ENCODE measurements around the gene FEM1B. TPM values are rescaled to one million over a fixed set of nuclear protein-coding genes. Genes with fewer than 3 reads are reported as not detected.

The FEM1B gene
- total RNA-seq, 1 donor from 2014 or later = 73.8 TPM

DNA sequence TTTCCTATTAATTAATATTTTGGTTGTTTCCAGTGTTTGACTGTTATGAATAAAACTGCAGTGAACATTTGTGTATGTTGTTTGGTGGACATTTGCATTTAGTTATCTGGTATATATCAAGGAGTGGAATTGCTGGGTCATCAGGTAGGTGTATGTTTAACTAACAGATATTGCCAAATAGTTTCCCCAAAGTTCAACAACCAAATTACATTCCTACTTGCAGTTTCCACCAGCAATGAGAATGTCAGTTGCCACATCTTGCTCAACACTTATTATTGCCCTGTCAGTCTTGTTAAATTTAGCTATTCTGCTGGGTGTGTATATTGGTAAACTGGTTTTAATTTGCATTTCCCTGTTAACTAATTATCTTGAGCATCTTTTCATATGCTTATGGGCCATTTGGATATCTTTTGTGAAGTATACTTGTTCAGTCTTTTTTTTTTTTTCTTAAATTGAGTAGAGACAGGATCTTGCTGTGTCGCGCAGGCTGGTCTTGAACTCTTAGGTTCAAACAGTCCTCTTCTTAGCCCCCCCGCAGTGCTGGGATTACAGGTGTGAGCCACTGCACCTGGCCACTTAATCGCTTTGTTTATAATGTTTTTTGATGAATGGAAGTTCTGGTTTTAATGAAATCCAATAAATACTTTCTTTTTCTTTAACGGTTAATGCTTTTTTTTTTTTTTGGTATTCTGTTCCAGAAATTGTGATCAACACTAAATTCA, 7.9 kb downstream of the FEM1B start:
- DNase-seq = no peak

DNA sequence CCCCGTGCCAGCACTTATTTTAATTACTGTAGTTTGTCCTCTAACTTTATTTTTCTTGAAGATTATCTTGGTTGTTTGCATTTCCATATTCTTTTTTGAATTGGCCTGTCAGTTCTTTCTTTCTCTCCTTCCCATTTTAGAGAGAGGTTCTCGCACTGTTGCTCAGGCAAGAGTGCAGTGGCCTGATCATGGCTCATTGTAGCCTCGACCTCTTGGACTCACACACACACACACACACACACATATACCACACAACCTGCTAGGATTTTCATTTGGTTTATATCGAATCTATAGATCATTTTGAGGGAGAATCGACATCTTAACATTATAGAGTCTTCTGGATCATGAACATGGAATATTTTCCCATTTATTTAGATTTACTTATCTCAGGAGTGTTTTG, 8.7 kb downstream of the FEM1B start:
- DNase-seq = no peak

DNA sequence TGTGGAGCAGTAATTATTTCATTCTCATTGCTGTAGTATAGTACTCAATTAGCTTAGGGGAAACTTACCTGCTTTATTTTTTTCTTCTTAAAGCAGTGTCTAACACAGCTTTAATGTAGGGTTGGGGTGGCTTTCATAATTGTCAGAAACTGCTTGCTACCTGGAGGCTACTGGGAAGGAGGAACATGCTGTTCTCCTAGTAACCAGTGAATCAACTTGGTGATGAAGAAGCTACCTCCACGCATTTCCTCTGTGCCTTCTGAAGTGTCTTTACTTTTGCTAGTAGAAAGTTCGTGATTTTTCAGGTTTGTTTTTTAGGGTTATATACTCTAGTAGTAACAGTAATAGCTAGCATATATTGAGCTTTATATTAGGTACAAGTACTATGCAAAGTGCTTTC, 11.5 kb downstream of the FEM1B start:
- DNase-seq = no peak

DNA sequence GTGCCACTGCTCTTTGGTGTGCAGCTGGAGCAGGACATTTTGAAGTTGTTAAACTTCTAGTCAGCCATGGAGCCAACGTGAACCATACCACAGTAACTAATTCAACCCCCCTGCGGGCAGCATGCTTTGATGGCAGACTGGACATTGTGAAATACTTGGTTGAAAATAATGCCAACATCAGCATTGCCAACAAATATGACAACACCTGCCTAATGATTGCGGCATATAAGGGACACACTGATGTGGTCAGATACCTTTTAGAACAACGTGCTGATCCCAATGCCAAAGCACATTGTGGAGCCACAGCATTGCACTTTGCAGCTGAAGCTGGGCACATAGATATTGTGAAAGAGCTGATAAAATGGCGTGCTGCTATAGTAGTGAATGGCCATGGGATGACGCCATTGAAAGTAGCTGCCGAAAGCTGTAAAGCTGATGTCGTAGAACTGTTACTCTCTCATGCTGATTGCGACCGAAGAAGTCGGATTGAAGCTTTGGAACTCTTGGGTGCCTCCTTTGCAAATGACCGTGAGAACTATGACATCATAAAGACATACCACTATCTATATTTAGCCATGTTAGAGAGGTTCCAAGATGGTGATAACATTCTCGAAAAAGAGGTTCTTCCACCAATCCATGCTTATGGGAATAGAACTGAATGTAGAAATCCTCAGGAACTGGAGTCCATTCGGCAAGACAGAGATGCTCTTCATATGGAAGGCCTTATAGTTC, 12.2 kb downstream of the FEM1B start:
- DNase-seq = no peak

DNA sequence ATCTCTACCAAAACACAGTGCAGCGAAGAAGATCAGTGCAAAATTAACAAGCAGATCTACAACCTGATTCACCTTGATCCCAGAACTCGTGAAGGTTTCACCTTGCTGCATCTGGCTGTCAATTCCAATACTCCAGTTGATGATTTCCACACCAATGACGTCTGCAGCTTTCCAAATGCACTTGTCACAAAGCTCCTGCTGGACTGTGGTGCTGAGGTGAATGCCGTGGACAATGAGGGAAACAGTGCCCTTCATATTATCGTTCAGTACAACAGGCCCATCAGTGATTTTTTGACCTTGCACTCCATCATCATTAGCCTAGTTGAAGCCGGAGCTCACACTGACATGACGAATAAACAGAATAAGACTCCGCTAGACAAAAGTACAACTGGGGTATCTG, 13.2 kb downstream of the FEM1B start:
- no peak for DNase-seq

DNA sequence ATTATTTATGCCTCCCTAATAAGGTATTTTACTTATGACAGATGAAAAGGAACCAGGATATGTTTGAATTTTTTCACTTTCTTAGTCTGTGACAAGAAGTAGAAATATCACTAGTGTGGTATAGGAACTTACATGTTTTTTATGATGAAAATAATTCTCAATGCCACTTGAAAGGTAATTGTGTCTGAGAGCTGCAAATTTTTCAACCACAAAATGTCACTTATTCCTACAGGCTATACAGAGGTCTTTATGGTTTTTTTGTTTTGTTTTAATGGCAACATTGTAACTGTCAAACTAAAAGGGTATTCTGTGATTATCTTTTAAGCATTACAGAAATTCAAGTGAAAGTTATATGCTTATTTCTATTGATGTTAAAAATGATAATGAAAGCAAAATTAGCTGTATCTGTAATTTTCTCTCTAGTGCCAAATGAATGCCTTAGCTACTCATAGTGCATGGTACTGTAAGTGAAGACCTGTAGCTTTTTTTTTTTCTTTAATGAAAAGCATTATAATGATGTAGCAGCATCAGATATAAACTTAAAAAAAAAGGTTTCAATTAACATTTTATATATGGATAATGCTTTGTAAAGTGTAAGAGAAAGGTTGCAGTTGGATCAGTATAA, 14.7 kb downstream of the FEM1B start:
- no peak for DNase-seq

DNA sequence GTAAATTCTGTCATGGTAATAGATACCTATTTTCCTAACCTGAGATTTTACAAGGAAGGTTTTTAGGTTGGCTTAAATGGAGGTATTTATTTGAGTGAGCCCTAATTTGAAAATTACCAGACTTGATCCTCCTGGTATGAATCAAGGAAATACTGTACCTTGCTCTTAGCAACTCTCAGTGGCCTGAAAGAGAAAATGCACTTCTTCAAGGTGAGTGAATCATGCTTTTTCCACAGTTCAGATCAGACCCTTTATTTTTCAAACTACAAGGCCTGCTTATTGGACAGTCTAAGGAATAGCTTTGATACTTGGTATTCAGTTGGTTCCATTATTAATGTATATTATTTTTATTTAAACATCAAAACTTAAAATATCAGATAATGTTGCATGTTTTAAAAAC, 15.4 kb downstream of the FEM1B start:
- no peak for DNase-seq

DNA sequence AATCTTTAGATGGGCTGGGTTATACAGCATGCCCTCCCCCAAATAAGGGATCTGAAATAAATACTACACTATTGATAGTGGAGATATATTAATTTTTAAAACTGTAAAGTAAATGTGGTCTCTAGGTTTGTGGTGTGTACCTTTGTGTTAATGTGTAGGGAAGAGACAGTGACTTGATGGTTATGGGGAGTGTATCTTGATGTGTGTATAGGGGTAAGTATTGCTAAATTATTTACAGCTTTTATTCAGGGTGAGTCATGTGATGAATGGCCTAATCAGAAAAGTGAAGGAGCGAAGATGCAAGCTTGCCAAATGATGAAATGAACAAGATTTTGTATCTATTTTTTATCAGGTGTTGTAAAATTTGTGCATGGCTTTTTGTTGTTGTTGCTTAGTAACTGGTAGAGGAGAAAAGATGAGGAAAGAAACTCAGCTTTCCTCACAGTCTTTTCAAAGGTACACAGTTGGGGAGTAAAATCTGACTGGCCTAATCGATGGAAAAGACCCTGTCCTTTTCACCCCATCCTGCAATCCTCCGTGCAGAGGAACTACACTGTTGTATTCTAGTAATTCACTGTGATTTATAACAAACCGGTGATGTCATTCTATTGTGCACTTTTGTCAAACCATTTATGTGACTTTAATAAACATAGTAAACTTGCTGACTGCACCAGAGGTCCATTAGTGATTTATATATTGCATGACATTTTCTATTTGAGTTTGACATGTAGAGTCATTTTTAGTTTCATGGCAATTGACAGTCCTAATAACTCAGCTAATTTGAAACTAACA, 17.7 kb downstream of the FEM1B start:
- no peak for DNase-seq

DNA sequence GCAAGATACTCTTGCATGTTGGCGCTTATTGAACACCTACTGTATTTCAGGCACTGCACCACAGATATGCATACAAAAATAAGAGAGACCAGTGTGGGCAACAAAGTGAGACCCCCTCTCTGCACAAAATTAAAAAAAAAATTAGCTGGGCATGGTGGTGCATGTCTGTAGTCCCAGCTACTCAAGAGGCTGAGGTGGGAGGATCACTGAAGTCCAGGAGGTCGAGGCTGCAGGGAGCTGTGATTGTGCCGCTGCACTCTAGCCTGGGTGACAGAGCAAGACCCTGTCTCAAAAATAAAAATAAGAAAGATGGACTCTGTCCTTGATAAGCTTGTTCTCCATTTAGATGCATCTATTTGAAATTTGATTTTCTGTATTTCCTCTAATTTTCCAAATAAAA, 20.8 kb downstream of the FEM1B start:
- no peak for DNase-seq

DNA sequence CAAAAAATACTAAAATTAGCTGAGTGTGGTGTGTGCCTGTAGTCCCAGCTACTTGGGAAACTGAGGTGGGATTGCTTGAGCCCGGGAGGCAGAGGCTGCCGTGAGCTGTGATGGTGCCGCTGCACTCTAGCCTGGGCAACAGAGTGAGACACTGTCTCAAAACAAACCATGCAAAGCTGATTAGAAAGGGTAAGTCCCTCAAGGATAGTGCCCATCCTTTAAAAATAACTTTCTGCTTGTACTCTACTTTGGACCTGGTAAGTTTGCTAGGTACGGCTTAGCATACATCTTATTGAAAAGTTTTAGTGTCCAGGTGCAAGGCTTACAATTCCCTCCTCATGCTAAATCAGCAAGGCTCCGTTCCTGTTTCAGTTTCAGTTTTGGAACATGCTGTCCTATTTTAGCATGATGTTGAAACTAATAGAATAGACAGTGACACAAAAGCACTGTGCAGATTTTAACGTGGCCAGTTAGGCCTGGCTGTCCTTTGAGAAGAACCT, 21.4 kb downstream of the FEM1B start:
- DNase-seq = no peak

DNA sequence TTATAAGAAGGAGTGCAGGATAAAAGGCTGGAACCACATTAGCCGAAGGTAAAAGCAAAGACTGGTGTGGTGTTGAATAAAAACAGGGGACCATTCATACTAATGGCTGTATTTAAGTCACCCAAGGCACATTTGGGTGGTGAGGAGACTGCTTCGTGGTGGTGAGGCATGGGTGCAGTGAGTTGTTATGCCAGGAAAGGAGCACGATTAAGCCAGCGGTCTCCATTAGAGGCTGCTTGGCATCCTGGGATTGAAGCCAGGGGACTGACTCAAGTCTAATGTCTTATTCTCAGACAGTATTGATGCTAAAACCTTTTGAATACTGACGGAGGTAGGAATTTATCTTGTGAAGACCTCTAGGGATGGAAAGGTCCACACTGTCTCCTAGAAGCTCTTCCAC, 21.9 kb downstream of the FEM1B start:
- no peak for DNase-seq

DNA sequence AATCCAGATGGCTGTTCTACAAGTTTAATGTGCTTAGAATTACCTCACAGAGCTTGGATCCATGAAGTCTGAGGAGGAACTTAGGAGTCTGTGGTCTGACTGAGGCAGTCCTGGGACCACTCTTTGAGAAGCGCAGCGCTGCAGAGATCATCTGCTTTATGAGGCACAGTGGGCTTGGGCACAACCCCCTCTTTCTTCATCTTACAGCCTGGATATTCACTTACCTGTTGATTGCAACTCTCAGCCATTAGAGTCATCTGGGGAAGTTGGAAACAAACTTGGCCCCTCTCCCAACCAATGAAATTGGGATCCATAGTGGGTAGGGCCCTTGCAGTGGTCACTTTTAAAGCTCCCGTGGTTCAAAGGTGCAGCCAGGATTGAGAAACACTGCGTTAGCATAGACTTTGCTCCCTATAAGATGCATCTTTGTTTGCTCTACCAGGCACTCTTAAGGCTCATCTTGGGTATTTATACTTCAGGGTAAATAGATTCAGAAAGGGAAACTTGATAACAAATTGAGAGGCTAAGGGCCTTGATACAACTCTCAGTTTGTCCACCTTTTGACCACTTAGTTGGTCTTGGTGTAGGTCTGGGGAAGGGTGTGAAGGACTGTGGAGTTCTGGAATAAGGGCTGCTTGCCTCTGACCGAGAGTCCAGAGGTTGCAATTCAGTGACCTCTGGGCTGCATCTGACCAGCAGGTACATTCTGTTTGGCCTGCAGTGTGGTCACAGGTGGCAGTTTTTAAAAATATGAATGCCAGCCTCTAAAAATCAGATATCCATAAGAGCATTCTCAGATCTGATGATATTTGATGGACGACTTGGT, 22.8 kb downstream of the FEM1B start:
- DNase-seq = no peak

DNA sequence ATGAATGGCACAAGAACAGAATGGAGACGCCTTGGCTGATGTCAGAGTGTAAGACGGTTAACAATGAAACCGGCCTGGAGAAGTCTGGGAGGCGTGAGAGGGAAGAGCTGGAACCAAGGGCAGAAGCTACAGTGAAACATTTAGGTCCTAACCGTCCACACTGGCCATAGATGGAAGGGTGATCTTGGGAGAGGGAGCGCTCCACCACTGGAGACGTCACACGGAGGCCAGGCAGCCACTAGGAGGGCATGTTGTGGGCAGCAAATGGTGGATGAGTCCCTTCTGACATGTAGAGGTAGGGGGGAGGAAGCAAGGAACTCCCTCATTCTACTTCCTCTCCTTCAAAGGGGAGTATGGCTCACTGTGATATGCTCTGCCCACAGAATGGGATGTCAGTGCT, 23.8 kb downstream of the FEM1B start:
- no peak for DNase-seq

DNA sequence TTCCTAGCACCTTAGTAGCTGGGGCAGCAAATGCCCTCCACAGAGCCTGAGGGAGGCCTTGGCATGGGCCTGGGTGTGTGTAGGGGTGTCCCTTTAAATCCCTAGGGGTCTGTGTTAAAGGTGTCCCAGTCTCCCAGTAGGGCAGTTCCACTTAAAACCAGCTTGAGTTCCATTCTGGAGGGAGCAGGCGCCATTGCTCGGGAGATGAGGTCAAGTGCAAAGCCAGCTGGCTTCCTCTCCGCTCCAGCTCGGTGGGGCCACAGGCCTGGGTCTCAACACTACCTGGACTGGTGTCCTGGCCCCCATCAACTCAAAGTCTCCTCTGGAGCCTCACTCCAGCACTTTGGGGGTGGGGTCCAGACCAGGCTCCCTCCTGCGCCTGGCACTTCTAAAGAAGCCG, 25.2 kb downstream of the FEM1B start:
- no peak for DNase-seq

DNA sequence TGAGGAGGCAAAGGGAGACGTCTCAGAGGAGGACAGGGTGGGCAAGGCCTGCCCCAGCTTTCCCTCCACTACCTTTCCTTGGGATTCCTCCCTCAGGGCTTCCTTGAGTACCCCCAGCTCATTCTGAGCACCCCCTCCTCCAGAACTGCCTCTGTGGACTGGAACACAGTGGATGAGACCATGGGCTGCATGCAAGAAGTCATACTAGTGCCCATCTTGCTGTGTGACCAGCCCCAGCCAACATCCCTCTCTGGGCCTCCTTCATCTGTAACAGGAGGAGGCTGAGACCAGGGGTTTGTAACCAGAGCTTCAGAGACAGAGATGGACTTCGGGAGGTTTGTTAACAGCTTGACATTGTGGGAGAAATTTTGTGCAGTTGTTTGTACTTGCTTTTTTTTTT, 25.6 kb downstream of the FEM1B start:
- no peak for DNase-seq

DNA sequence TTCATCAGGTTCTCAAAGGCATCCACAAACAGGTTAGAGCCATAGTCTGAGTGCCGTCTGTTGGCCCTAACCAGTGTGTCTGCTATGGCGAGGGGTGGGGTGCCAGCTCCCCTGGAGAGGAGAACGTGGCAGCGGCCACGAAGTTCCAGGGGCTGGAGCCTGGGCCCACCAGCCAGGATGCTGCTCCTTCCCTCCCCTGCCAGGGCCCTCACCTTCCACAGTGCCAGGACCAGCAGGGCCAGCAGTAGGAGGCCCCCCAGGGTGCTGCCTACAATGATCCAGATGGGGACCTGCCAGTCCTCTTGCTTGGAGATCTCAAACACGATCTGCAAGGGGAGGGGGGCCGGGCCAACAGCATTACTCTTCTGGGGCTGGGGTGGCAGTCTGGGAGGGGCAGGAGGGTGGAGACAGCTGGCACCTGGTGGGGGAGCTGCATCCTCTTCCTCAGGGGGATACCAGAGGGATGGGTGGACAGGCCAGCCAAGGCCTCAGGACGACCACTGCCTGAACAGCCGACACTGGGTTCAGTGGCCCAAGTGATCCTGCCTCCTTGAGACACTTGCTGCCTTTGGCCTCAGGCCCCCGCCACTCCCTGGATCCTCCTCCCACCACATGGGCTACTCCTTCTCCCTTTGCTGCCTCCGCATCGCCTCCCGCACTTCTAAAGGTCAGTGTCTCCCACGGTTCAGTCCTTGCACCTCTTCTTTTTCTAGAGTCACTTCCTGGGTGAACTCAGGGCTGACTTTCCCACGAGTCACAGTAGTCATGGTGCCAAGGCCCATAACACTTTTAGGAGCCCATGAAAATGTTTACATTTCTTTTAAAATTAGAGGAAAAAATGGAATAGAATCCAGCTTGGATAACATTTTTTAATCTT, 26.3 kb downstream of the FEM1B start:
- no peak for DNase-seq

DNA sequence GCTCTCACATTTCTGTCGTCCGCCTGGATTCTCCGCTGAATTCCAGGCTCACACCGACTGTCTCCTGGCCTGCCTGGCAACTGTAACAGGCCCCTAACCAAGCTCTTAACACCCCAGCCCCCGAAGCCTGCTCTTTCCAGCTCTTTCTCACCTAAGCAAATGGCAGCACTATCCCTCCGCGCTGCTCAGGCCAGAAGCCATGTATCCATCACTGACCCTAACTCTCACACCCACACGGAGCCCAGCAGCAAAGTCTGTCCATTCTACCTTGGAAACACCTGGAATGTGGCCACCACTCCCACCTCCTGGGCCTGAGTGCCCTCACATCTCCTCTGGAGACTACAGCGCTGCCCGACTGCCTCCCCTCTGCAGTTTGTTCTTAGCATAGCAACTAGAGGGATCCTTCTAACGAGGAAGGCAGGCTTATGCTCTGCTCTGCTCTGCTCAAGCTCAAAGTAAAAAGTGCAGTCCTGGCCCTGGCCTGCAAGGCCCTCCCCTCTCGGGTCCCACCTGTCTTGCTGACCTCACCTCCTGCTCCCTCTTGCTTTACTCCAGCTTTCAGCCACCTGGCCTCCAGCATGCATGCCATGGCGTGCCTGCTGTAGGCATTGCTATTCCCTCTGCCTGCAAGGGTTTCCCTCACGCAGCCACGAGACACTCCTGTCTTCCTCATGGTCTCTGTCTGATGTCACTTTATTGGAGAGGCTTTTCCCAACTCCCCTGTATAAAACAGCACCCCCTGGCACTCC, 27.2 kb downstream of the FEM1B start:
- no peak for DNase-seq

DNA sequence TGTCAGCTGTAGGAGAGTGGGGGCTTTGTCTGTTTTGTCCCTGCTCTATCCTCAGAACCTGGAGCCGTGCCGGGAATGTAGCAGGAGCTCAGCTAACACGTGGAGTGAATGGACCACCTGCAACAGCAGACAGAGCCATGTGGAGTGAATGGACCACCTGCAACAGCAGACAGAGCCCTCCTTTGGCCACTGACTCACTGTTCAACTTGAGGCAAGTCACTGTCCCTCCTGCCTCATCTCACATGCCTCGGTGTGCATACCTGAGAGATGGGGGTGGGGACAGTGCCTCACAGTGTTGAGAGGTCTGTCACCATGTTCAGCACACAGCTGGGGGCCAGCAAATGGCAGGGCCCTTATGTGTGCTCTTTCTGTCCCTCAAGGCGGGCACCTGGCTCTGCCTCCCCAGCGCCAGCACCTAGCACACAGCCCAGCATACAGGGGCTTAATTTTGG, 27.9 kb downstream of the FEM1B start:
- DNase-seq = no peak

DNA sequence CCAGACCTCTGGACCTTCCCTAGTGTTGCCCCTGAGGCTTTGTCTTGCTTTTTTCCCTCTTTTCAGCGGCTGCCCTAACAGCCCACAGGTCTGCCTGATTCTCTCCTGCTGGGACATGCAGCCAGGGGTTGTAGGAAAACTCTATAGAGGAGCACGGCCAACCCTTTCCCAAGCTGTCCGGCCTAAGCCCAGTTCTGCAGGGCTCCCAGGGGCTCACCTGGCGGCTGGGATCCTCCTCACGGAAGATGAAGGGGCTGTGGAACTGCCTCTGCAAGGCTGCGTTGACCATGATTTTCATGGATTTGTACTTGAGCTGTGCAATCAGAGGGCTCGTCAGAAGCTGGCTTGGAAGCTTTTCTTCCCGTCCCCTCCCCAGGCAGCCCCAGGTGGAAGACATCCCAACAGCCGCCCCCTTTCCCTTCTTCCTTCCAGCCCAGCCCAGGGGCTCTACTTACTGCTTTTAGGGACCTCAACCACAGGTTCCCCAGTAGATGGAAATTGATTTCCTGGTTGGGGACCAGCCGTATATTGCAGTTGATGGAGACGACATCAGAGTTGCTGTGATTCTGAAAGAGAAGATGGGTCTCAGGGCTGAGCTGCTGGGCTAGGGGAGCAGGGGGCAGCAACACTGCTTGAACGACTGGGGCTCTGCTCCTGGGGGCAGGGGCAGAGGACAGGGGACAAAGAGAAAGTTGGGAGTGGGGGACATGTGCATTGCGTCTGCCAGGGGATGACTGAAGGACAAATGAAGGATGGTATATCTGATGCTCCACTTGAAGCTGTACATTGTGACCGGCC, 29.8 kb downstream of the FEM1B start:
- DNase-seq = no peak

Measured in tongue (tissue), 2 donors.